Neural cell (in vitro differentiated cells): ENCODE data around the gene DLK2.

Experiments
- CTCF ChIP-seq: fragments of 450-650 bp; IDR thresholded peaks from 2 replicates; pipeline ENCODE4 v1.5.1; 2014; ENCODE audit warnings: antibody characterized with exemption, mild to moderate bottlenecking, moderate library complexity; ENCODE audit not compliant: poor library complexity, severe bottlenecking
- EZH2 ChIP-seq: fragments of 200-600, 300-800 bp; shearing (Covaris generic), sonication (generic); IDR thresholded peaks from 2 replicates; pipeline ENCODE4 v1.6.1; 2014; ENCODE audit warnings: antibody characterized with exemption, low read length, borderline replicate concordance, mild to moderate bottlenecking; ENCODE audit not compliant: insufficient read depth, poor library complexity, severe bottlenecking
- TAF1 ChIP-seq: IDR thresholded peaks from 2 replicates; pipeline ENCODE4 v1.6.1; 2012; ENCODE audit warnings: low read depth

GRCh38 chr6:43442935-43443334 lies 12.4 kb downstream of the DLK2 start:
- TF ChIP-seq CTCF, result no peak
- no peak for TF ChIP-seq EZH2
- no peak for TF ChIP-seq TAF1
